HG02610 (cell line): ENCODE measurements around the gene PTX4.

ENCODE experiments used
- ATAC-seq: cut with Tn5 transposase; IDR thresholded peaks from one replicate; pipeline ENCODE4 v1.9.1; 2021; ENCODE audit warnings: mild to moderate bottlenecking, moderate library complexity; ENCODE audit not compliant: unreplicated experiment

Gene PTX4

GRCh38 chr16:1488619-1489018 is at the start of gene PTX4:
Gene PTX4, minus strand, starts transcription at chr16:1488944. Its CDS starts 35 bp downstream, at chr16:1488909.
- ATAC-seq: no peak

GRCh38 chr16:1537763-1538289 is 49.1 kb upstream of the PTX4 start:
- ATAC-seq: no peak

GRCh38 chr16:1537138-1537577 is 48.4 kb upstream of the PTX4 start:
- ATAC-seq: no peak

GRCh38 chr16:1536601-1537000 is 47.9 kb upstream of the PTX4 start:
- no peak for ATAC-seq

GRCh38 chr16:1535391-1536291 is 46.9 kb upstream of the PTX4 start:
- no peak for ATAC-seq

GRCh38 chr16:1534021-1535020 is 45.6 kb upstream of the PTX4 start:
- ATAC-seq: no peak

- ATAC-seq: no peak
Measured at GRCh38 chr16:1533443-1533951, 44.8 kb upstream of the PTX4 start, which contains the start of gene TMEM204. Gene TMEM204, plus strand, starts transcription at chr16:1533666. Its CDS starts 610 bp downstream, at chr16:1534276.

- ATAC-seq: no peak
Measured at GRCh38 chr16:1532771-1533170, 44.0 kb upstream of the PTX4 start.

- ATAC-seq: no peak
Measured at GRCh38 chr16:1532081-1532760, 43.5 kb upstream of the PTX4 start.

GRCh38 chr16:1531638-1531910 is 42.8 kb upstream of the PTX4 start:
- ATAC-seq: no peak

- no peak for ATAC-seq
Measured at GRCh38 chr16:1530883-1531637, 42.3 kb upstream of the PTX4 start.

GRCh38 chr16:1530349-1530882 is 41.7 kb upstream of the PTX4 start:
- ATAC-seq: no peak

GRCh38 chr16:1528921-1529537 is 40.3 kb upstream of the PTX4 start:
- no peak for ATAC-seq

- ATAC-seq: no peak
Measured at GRCh38 chr16:1527836-1528811, 39.4 kb upstream of the PTX4 start.

GRCh38 chr16:1526608-1527555 is 38.1 kb upstream of the PTX4 start:
- ATAC-seq: no peak

GRCh38 chr16:1525871-1526607 is 37.3 kb upstream of the PTX4 start:
- no peak for ATAC-seq
